Ovary (tissue), 9 donors: ENCODE results near the gene SCYL3. TPM values are rescaled to one million over a fixed set of nuclear protein-coding genes. Genes with fewer than 3 reads are reported as not detected.

Experiments
- DNase-seq, 5 donors: peaks; one replicate each; pipeline ENCODE4 v3.0.0-alpha.2; 2019 to 2020
- H3K27ac ChIP-seq, 2 donors: fragments of 200-600 bp; one replicate each; pipeline versions ENCODE4 v1.5.1 to v1.8.0; 2019 to 2022
- H3K27me3 ChIP-seq: fragments of 200-600 bp; one replicate; pipeline ENCODE4 v1.8.0; 2022
- H3K36me3 ChIP-seq: fragments of 200-600 bp; sonication (generic); one replicate; pipeline ENCODE4 v1.5.1; 2019
- H3K4me1 ChIP-seq: one replicate; pipeline ENCODE4 v1.8.1; 2013; ENCODE audit warnings: mild to moderate bottlenecking, moderate library complexity; ENCODE audit not compliant: insufficient read depth
- H3K4me3 ChIP-seq: fragments of 200-600 bp; sonication (generic); one replicate; pipeline ENCODE4 v1.5.1; 2017
- H3K9me3 ChIP-seq, 2 donors: fragments of 200-600 bp in 1 of 2; sonication (generic) in 1 of 2; one replicate each; pipeline versions ENCODE4 v1.5.1 to v1.8.1; 2013 to 2019; ENCODE audit warnings: mild to moderate bottlenecking in 1 of 2, moderate library complexity in 1 of 2
- EP300 ChIP-seq: sonication (generic); formaldehyde crosslinking; IDR thresholded peaks from one replicate; pipeline ENCODE4 v1.6.1; 2017; ENCODE audit warnings: antibody characterized with exemption
- POLR2A ChIP-seq: fragments of 450-650 bp; IDR thresholded peaks from one replicate; pipeline ENCODE4 v1.6.1; 2017; ENCODE audit warnings: antibody characterized with exemption, mild to moderate bottlenecking, moderate library complexity
- WGBS, 3 donors: extraction: QIAGEN DNeasy Blood & Tissue Kit in 1 of 3; methylation state at CpG; one replicate each; pipeline versions ENCODE4 v1.1.5 to v1.1.7; 2013 to 2017; 5-methylcytosine and 5-hydroxymethylcytosine counted together
- intact Hi-C, 4 donors: fragments of 100-400 bp; cut with DNase I; formaldehyde crosslinking; loops; one replicate each; pipeline versions ENCODE4 v1.11.0 to v1.15.1; 2022 to 2023
- polyA plus RNA-seq, 2 donors: library from polyadenylated mRNA; stranded (reverse); fragments of 200-250 nt in 1 of 2; fragments of 350-450 nt in 1 of 2; fragmentation: Illumina TruSeq in 1 of 2; extraction: RNeasy Lipid Tissue Mini Kit (QIAGEN cat#74804) in 1 of 2; gene quantifications; one replicate each; pipeline ENCODE4 v1.2.3, GENCODE V29; 2013 to 2014
- total RNA-seq, 7 donors: library from RNA; depleted of rRNA in 2 of 7; stranded (reverse); fragments of >200 nt in 2 of 7; fragmentation: NEBNext Ultra II Directional in 3 of 7; extraction: Animal tissue kit (Norgen Biotek cat#: 25700) in 3 of 7; gene quantifications; one replicate each; pipeline versions ENCODE4 v1.1.0 to v1.2.4, GENCODE V29; 2016 to 2023
- TF ChIP-seq, protein P1 (sequence below), 3 donors: fragments of 450-650 bp in 2 of 3; fragments of 200-600 bp in 1 of 3; IDR thresholded peaks; one replicate each; pipeline versions ENCODE4 v1.5.1 to v1.8.0; 2016 to 2022; ENCODE audit warnings: antibody characterized with exemption in 3 of 3, mild to moderate bottlenecking in 1 of 3
- donor health status: DM: no; HTN: no; CAD: no; lungs with moderate emphysema.
- donor health status: DM: no; HTN: no; CAD: no.
- donor health status: Bipolar disorder and iron deficiency.
- donor health status: DM: yes; HTN: yes; CAD: no.
- donor health status: DM: no; HTN: no; CAD: no.
- donor health status: DM: yes; HTN: yes; CAD: no.

SCYL3 gene
- total and polyA plus RNA-seq, 9 donors = 6.3 to 15.3 (median 9.9) TPM

DNA sequence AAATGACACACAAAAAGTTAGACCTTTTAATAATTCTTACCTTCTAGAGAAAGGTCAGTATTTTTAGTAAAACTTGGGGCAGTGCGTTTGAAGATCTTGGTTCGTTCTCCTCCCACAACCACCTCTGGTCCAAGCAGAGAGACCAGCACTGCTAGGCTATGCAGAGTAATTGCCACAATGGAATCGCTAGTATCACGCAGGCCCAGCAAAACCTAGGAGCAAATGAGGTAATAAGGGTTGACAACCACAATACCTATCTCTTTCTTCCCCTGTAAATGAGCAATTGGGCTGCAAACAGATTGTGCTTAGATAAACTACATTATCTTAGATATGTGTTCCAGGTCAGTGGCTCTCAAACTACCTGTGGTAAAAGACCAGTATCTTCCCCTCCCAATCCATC is 34.7 kb downstream of the SCYL3 start:
- no peak overlapping the region for H3K27ac ChIP-seq
- H3K4me1 ChIP-seq = no peaks in the 10 kb centered on the region
- no peak for DNase-seq
- H3K36me3 ChIP-seq = no peaks in the 10 kb centered on the region
- intact Hi-C loops = no loop called here
- 91 to 92% (median 92%) methylated on average over 4 of the region's 4 CpGs for WGBS, 3 donors
- H3K9me3 ChIP-seq = no peaks in the 10 kb centered on the region
- H3K4me3 ChIP-seq = no peak overlapping the region
- TF ChIP-seq POLR2A (no peak), EP300 (no peak)
- TF ChIP-seq, protein P1, sequence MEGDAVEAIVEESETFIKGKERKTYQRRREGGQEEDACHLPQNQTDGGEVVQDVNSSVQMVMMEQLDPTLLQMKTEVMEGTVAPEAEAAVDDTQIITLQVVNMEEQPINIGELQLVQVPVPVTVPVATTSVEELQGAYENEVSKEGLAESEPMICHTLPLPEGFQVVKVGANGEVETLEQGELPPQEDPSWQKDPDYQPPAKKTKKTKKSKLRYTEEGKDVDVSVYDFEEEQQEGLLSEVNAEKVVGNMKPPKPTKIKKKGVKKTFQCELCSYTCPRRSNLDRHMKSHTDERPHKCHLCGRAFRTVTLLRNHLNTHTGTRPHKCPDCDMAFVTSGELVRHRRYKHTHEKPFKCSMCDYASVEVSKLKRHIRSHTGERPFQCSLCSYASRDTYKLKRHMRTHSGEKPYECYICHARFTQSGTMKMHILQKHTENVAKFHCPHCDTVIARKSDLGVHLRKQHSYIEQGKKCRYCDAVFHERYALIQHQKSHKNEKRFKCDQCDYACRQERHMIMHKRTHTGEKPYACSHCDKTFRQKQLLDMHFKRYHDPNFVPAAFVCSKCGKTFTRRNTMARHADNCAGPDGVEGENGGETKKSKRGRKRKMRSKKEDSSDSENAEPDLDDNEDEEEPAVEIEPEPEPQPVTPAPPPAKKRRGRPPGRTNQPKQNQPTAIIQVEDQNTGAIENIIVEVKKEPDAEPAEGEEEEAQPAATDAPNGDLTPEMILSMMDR (IDR thresholded peaks at IDR 0.05) = no peak
- H3K27me3 ChIP-seq = no peaks in the 10 kb centered on the region

DNA sequence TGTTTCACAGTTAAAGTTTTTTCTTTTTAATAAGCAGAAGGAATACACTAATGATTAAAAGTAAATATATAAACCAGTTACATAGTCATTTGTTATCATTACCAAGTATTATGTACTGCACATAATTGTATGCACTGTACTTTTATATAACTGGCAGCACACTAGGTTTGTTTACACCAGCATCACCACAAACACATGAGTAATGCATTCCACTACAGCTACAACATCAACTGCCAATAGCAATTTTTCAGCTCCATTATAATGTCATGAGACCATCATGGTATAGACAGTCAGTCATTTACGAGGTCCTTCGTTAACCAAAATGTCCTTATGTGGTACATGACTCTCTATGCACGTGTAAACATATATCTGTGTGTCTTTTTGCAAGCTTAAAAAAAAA is 35.2 kb downstream of the SCYL3 start:
- H3K4me3 ChIP-seq = no peak overlapping the region
- H3K9me3 ChIP-seq = no peaks in the 10 kb centered on the region
- TF ChIP-seq, protein P1 (IDR thresholded peaks at IDR 0.05) = no peak
- no peak for TF ChIP-seq EP300
- TF ChIP-seq POLR2A = no peak
- H3K27me3 ChIP-seq = no peaks in the 10 kb centered on the region
- H3K4me1 ChIP-seq = no peaks in the 10 kb centered on the region
- no peak overlapping the region for H3K27ac ChIP-seq
- 88 to 92% (median 90%) methylated on average over 3 of the region's 3 CpGs for WGBS, 3 donors
- intact Hi-C loops = no loop called here
- no peaks in the 10 kb centered on the region for H3K36me3 ChIP-seq
- no peak for DNase-seq

DNA sequence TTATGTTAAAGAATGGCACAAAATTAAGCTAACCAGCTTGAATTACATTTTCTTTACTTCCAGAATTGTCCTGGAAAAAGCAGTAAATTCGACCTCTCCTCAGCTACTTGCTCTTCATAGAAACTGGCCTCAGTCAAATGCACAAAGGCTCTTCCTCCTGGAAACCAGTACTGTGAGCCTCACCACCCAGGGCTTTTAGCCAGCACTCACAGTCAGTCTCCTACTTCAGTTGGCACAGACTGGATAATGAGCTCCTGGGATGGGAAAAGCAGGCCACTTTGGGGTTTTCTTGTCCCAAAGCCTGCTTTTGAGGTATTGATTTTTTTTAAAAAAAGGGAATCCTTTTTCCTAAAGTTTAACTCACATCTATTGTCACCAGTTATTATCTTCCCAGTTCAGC is 40.4 kb downstream of the SCYL3 start:
- no peaks in the 10 kb centered on the region for H3K27me3 ChIP-seq
- H3K4me1 ChIP-seq = no peaks in the 10 kb centered on the region
- TF ChIP-seq POLR2A (no peak), EP300 (no peak)
- TF ChIP-seq, protein P1 (IDR thresholded peaks at IDR 0.05) = no peak
- H3K9me3 ChIP-seq = no peaks in the 10 kb centered on the region
- no peak for DNase-seq
- no peak overlapping the region for H3K27ac ChIP-seq
- H3K36me3 ChIP-seq = no peaks in the 10 kb centered on the region
- WGBS, 3 donors = 88 to 96% (median 91%) methylated on average over 1 of the region's 1 CpG
- H3K4me3 ChIP-seq = no peak overlapping the region
- intact Hi-C loops = no loop called here

DNA sequence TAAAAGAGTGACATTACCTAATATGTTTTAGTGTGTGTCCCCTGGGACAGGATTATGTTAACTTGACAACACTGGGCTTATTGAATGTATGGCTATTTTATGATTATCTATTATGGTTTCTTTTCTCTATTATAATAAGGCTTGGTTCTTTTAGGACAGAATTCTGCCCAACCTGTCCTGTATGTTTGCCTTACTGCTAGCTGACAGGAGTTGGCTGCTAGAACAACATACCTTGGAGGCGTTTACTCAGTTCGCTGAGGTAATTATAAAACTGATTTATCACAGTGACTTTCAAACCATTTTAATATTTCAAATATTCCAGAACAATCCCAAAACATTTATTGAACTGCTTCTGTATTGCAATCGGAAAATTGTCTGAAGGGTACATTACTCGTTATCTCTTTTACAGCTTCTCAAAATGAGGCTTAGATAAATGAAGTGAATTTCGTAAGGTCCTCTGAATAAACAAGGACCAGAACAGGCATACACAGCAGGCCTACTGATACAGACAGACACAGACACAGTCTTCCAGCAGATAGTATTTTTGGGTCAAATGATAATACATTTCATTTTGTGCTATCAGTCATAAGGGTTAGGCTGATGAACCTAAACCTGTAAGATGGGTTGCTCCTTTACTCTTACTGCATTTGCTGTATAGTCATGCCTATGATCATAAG is 44.2 kb downstream of the SCYL3 start:
- TF ChIP-seq, protein P1 (IDR thresholded peaks at IDR 0.05) = no peak
- no peak for TF ChIP-seq EP300
- no peak for TF ChIP-seq POLR2A
- Histone ChIP-seq H3K4me1 (no peaks in the 10 kb centered on the region), H3K9me3 (no peaks in the 10 kb centered on the region), H3K27ac (no peak overlapping the region), H3K36me3 (no peaks in the 10 kb centered on the region), H3K4me3 (no peak overlapping the region), H3K27me3 (no peaks in the 10 kb centered on the region)
- WGBS, 3 donors = 73 to 84% (median 82%) methylated on average over 5 of the region's 5 CpGs
- DNase-seq = no peak
- intact Hi-C loops = no loop called here
